Skin of body (tissue), 2 donors: ENCODE measurements around the gene ZFP36. TPM values are rescaled to one million over a fixed set of nuclear protein-coding genes. Genes with fewer than 3 reads are reported as not detected.

ENCODE experiments used
- DNase-seq: peaks from one replicate; lab custom pipeline; 2025; lab: John Stamatoyannopoulos, UW
- total RNA-seq: library from RNA; depleted of rRNA; stranded (reverse); fragments of >200 nt; gene quantifications from one replicate; pipeline ENCODE4 v1.2.3, GENCODE V29; 2014

The ZFP36 gene
- total RNA-seq, 1 donor from 2014 or later = 32.1 TPM

DNA sequence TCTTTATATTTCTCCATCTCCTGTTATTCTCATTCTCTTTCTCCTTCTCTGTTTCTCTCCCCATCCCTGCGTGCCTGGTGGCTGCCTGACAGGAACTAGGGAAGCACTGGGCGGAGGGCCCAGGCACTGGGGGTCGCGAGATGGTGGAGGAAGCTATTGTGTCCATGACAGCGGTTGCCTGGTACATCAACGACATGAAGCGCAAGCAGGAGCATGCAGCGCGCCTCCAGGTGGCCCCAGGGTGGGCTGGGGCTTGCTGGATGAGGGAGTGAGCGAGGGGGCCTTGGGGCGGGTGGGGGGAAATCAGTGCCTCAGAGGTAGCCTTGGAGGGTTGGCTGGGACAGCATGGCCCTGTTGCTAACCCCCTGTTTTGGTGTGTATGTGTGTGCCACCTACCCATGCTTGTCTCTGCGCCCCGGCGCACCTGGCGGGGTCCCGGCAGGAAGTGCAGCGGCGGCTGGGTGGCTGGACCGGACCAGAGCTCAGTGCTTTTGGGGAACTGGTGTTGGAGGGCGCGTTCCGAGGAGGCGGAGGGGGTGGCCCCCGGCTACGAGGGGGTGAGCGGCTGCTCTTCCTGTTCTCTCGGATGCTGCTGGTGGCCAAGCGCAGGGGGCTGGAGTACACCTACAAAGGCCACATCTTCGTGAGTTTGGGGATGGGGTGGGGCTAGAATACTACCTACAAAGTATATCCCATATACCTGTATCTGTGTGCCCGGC is 11.0 kb downstream of the ZFP36 start:
- DNase-seq = no peak

DNA sequence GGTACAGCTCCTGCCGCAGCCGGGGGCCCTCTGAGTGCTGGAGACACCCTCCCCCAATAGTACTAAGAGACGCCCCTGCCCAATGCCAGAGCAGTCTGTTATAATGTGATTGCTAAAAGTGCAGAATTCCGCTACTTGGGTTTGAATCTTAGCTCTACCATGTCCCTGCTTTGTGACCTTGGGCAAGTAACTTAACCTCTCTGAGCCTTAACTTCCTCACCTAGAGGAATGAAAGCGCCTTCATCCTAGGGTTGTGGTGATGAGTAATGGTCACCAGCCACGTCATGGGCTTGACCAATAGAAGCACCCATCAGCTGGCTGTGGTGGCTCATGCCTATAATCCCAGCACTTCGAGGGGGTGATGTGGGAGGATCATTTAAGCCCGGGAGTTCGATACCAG is 12.4 kb downstream of the ZFP36 start:
- DNase-seq = no peak

DNA sequence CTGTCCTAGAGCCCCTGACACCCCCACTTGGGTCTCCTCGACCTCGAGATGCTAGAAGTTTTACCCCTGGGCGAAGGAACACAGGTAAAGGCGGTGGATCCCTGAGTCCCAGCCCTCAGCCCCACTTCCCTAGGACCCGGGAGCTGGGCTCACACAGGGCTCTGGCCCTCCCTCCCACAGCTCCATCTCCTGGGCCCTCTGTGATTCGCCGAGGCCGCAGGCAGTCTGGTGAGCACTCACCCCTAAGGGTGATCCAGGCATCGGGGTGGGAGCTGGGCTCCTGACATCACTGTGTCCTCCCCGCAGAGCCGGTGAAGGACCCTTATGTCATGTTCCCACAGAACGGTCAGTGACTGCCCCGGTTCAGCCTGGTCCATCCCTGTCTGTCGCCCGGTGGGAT is 14.1 kb downstream of the ZFP36 start:
- DNase-seq = no peak

DNA sequence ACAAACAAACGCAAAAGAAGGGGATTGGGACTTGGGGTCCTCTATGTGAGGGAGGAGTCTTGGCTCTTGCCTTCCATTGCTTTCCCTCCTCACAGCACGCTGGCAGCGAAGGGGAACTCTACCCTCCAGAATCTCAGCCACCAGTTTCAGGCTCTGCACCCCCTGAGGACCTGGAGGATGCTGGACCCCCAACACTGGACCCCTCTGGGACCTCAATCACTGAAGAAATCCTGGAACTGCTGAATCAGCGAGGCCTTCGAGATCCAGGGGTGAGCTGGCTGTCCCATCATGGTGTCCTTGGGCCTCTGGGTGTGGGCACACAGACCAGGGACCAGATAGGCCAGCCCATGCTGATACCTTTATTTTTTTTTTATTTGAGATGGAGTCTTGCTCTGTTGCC is 15.4 kb downstream of the ZFP36 start:
- no peak for DNase-seq

GRCh38 chr19:39423258-39424086 is 16.8 kb downstream of the ZFP36 start:
- no peak for DNase-seq

GRCh38 chr19:39424934-39425333 is 18.3 kb downstream of the ZFP36 start:
- no peak for DNase-seq

- DNase-seq = no peak
Observed at GRCh38 chr19:39425744-39426143, 19.1 kb downstream of the ZFP36 start.

- peak; percentile 28 for DNase-seq
Observed at GRCh38 chr19:39426170-39426569, 19.5 kb downstream of the ZFP36 start.

GRCh38 chr19:39427707-39428106 is 21.1 kb downstream of the ZFP36 start:
- DNase-seq = no peak

DNA sequence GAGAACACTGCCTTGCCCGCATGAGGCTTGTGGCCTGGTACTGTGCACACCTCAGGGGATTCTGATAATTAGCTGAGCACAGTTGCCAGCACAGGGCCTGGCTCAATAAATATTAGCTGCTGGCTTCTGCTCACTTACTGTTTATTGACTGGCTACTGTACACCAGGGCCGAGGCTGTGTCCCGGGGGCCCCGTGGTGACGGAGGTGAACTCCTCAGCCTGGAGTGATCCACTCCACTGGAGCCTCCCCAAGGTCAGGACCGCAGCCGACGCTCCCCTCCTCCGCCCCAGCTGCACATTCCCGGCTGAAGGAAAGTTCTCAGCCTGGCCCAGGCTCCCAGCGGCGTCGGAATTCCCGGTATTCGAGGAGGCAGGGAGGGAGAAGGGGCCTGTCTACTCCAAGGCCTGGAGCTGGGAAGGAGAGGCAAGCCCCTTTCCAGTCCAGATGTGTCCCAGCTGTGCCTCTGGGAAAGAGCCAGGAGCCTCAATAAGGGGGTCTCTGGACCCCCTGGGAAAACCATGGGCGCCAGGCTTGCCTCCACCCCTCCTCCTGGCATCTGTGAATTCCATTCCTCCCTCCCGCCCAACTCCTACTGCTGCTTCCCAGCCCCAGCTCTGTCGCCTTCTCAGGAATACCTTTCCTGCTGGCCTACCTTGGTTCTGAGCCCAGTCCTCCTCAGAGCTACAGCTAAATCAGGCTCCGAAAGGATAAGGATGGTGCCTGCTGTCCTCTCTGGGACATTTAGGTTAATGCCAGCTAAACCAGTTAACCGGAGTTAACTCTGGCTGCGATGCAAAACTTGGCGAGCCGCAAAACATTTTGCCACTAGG is 21.9 kb downstream of the ZFP36 start:
- peak; percentile 91 for DNase-seq

DNA sequence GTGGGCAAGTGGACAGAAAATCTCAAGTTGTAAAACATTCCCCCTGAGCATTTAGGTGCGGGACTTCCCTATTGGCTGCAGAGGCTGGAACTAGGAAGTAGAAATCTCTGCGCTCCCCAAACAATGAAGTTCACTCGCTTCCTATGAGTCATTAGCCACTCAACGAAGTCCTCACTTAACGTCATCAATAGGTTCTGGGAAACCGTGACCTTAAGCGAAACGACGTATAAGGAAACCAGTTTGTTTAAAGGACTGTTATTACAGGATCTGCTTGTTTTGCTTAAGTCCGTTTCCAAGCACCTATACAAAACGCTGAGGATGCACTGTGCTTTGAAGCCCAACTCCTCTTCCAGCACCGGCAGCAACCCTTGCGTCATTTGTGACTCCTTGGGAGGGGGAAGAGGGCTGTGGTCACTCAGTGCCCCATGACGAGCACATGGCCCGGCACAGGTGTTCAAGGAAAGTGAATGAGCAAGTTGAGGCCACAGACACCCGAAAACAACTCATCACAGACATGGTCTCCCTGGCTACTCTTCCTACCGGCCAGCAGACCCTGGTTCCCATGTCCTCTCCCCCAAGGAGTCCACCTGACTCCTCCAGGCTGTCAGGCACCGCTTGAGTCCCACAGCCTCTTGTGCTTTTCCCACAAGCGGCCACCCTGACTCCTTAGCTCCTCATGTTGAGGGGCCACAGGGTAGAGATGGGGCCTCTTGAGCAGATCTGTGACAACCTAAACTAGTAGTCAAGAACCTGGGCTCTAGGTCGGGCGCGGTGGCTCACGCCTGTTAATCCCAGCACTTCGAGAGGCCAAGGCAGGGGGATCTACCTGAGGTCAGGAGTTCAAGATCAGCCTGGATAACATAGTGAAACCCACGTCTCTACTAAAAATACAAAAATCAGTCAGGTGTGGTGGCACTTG is 24.3 kb downstream of the ZFP36 start:
- DNase-seq = peak; percentile 39

- DNase-seq = no peak
Observed at GRCh38 chr19:39432677-39433025, 26.0 kb downstream of the ZFP36 start.

- DNase-seq = no peak
Observed at GRCh38 chr19:39433480-39434079, 26.9 kb downstream of the ZFP36 start.

DNA sequence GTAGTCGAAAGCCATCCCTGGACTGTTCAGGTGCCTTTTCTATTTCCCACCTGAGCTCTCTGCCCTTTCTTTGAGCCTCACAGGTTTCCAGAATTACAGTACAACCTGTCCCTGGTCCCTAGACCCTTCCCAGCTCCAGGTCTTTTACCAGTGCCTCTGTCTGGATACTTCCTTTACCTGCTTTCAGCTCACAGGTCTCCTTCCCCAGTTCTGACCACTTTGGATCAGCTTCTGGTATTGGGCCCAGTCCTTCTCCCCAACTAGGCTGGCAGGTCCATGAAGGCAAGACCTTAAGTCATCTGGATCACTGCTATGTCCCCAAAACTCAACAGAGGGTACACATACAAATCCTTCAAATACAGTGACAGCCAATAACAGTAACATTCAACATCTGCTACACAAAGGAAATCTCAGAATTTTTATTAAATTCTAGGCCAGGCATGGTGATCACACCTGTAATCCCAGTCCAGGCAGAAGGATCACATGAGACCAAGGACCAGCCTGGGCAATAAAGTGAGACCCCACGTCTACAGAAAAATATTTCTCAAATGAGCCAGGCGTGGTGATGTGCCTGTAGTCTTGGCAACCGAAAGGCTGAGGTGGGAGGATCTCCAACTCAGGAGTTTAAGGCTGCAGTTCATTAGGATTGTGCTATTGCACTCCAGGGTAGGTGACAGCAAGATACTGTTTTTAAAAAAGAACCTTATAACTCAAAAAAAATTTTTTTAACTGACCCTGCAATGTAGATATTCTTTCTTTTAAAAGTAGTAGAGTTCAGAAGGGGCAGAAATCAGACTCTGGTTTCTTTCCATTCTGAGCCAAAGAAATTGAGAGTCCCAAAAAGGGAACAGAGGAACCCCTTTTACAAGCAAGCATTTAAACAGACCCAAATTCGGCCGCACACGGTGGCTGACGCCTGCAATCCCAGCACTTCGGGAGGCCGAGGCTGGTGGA is 27.8 kb downstream of the ZFP36 start:
- DNase-seq = no peak

DNA sequence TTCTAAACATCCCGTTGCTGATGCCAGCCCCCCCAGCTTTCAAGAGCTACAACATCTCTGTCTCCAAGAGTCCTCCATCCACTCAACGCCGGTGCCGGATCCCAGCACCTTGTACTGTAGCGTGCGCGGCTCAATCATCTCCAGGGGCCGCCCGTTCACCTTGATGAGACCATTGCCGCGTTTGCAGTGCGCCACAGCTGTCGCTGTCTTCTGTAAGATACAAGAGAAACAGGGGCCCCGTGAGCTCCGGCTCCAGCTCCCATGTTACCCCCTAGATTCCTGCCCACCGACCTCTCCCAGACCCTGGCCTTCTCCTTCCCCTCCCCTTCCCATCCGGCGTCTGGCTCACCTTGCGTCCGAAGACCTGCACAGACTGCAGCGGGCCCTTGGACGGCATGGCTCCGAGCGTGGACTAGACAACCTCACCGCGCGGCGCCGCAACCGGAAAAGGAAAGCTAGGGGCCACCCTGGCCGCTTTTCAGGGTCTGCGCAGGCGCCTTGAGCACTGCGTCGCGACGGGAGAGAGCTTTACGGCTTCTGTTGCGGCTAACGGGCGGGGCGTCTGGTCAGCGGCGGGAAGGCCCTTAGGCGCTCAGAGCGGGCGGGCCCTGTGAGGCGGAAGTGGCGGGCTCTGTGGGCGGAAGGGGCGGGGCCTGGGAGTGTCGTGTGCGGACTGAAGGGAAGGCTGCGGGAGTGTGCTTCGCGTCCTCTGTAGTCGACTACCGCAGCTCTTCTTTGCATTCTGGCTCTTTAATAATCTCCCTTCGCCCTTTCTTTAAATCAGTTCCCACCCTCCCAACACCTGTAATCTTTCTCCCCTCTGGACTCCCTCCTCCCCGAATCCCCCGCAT is 29.1 kb downstream of the ZFP36 start, which contains the start of gene RPS16:
TSS of gene RPS16 (minus strand) at position 451 of the 851 bp plus-strand sequence. CDS start at position 397, 54 bp downstream.
- peak; percentile 96 for DNase-seq

- DNase-seq = no peak
Observed at GRCh38 chr19:39436350-39436716, 29.7 kb downstream of the ZFP36 start.

DNA sequence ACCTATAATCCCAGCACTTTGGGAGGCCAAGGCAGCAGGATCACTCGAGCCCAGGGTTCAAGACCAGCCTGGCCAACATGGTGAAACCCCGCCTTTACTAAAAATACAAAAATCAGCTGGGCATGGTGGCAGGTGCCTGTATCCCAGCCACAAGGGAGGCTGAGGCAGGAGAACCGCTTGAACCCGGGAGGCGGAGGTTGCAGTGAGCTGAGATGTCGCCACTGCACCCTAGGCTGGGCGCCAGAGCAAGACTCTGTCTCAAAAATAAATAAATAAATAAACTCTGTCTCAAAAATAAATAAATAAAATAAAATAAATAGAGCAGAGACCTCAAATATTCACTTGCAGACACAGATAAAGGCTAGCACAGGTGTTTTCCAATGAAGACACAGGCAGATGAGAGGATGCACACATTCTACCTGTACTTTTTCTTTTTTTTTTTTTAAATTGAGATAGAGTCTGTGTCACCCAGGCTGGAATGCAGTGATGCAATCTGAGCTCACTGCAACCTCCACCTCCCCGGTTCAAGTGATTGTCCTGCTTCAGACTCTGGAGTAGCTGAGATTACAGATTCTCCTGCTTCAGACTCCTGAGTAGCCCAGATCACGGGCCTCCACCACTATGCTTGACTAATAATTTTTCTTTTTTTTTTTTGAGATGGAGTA is 31.8 kb downstream of the ZFP36 start:
- no peak for DNase-seq
